ENCODE data around the gene ZSCAN23. TPM values are rescaled to one million over a fixed set of nuclear protein-coding genes. Genes with fewer than 3 reads are reported as not detected.
"Not testable (repeated sequence)": the region's sequence is repeated elsewhere in the genome, so short reads cannot be mapped to it uniquely, and the experiment has no call there.

The ZSCAN23 gene
- polyA plus RNA-seq, 4 donors, result 0.91 to 3.5 TPM; not detected in 2

- no peak for FAIRE-seq
- no peaks in the 10 kb centered on the region for H3K4me1 ChIP-seq (ENCODE audit: control insufficient read depth in 3 of 3, insufficient read depth in 2 of 3, low read depth in 1 of 3, low read length in 2 of 3)
- H3K27me3 ChIP-seq (ENCODE audit: control insufficient read depth in 3 of 3, insufficient read depth in 3 of 3, low read length in 3 of 3), result no peaks in the 10 kb centered on the region
- peaks cover 0 to 6% (median 0%) of the 10 kb centered on the region in 3 donors for H3K36me3 ChIP-seq (ENCODE audit: control insufficient read depth in 3 of 3, insufficient read depth in 2 of 3, low read depth in 1 of 3, low read length in 3 of 3)
- H3K9me3 ChIP-seq (ENCODE audit: control insufficient read depth in 2 of 2, insufficient read depth in 1 of 2, low read depth in 1 of 2, low read length in 1 of 2), result peaks cover 0 to 5% of the 10 kb centered on the region in 2 donors
- 76 to 79% (median 79%) methylated on average over 4 of the region's 4 CpGs for WGBS, 3 donors
- H3K4me3 ChIP-seq (ENCODE audit: low read depth in 1 of 3, low read length in 3 of 3), result no peak overlapping the region
- no peak for DNase-seq
- no peak overlapping the region for H3K27ac ChIP-seq (ENCODE audit: low read depth in 1 of 3, low read length in 2 of 3)
These were observed 17.2 kb downstream of the ZSCAN23 start for GRCh38 chr6:28425944-28426541.

DNA sequence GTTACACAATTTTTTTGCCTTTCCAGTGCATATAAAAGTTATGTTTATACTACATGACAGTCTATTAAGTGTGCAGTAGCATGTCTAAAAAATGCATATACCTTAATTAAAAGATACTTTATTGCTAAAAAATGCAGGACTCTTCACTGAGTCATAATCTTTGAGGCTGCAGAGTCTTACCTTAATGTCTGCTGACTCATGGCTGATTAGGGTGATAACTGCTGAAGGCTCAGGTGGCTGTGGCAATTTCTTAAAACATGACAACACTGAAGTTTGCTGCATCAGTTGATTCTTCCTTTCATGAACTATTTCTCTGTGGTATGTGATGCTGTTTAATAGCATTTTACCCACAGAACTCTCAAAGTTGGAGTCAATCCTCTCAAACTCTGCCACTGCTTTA is 19.1 kb downstream of the ZSCAN23 start:
- peaks cover 0 to 5% of the 10 kb centered on the region in 2 donors for H3K9me3 ChIP-seq (ENCODE audit: control insufficient read depth in 2 of 2, insufficient read depth in 1 of 2, low read depth in 1 of 2, low read length in 1 of 2)
- no peaks in the 10 kb centered on the region for H3K27me3 ChIP-seq (ENCODE audit: control insufficient read depth in 3 of 3, insufficient read depth in 3 of 3, low read length in 3 of 3)
- no peak overlapping the region for H3K27ac ChIP-seq (ENCODE audit: low read depth in 1 of 3, low read length in 2 of 3)
- H3K4me3 ChIP-seq (ENCODE audit: low read depth in 1 of 3, low read length in 3 of 3), result no peak overlapping the region
- no peaks in the 10 kb centered on the region for H3K36me3 ChIP-seq (ENCODE audit: control insufficient read depth in 3 of 3, insufficient read depth in 2 of 3, low read depth in 1 of 3, low read length in 3 of 3)
- FAIRE-seq (no peak), DNase-seq (no peak)
- H3K4me1 ChIP-seq (ENCODE audit: control insufficient read depth in 3 of 3, insufficient read depth in 2 of 3, low read depth in 1 of 3, low read length in 2 of 3), result no peaks in the 10 kb centered on the region

GRCh38 chr6:28423546-28423945 is 19.7 kb downstream of the ZSCAN23 start:
- no peak for DNase-seq
- Histone ChIP-seq H3K36me3 (ENCODE audit: control insufficient read depth in 3 of 3, insufficient read depth in 2 of 3, low read depth in 1 of 3, low read length in 3 of 3) (no peaks in the 10 kb centered on the region), H3K27me3 (ENCODE audit: control insufficient read depth in 3 of 3, insufficient read depth in 3 of 3, low read length in 3 of 3) (no peaks in the 10 kb centered on the region), H3K27ac (ENCODE audit: low read depth in 1 of 3, low read length in 2 of 3) (no peak overlapping the region), H3K4me3 (ENCODE audit: low read depth in 1 of 3, low read length in 3 of 3) (no peak overlapping the region), H3K4me1 (ENCODE audit: control insufficient read depth in 3 of 3, insufficient read depth in 2 of 3, low read depth in 1 of 3, low read length in 2 of 3) (no peaks in the 10 kb centered on the region), H3K9me3 (ENCODE audit: control insufficient read depth in 2 of 2, insufficient read depth in 1 of 2, low read depth in 1 of 2, low read length in 1 of 2) (peaks cover 0 to 5% of the 10 kb centered on the region in 2 donors)
- WGBS, 3 donors, result 91 to 97% (median 92%) methylated on average over 1 of the region's 1 CpG
- FAIRE-seq, result no peak

DNA sequence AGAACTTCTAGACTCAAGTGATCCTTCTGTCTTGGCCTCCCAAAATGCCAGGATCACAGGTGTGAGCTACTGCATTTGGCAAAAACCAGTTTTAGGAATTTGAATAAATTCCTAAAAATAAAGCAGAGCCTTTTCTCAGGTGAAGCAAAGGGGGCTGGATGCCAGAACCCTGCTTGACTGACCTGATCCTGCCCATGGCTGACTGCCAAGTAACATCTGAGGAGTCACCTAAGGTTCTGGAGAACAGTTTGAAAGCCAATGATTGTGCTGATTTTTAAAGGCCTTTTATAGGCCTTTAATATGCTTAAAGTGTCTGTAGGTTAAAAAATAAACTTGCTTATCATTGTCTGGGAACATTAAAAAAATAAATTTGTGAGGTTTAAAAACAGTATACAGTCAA is 29.6 kb downstream of the ZSCAN23 start:
- DNase-seq (no peak), FAIRE-seq (no peak)
- Histone ChIP-seq H3K27me3 (ENCODE audit: control insufficient read depth in 3 of 3, insufficient read depth in 3 of 3, low read length in 3 of 3) (peaks cover 0 to 5% (median 4%) of the 10 kb centered on the region in 3 donors), H3K36me3 (ENCODE audit: control insufficient read depth in 3 of 3, insufficient read depth in 2 of 3, low read depth in 1 of 3, low read length in 3 of 3) (no peaks in the 10 kb centered on the region), H3K27ac (ENCODE audit: low read depth in 1 of 3, low read length in 2 of 3) (no peak overlapping the region), H3K4me1 (ENCODE audit: control insufficient read depth in 3 of 3, insufficient read depth in 2 of 3, low read depth in 1 of 3, low read length in 2 of 3) (no peaks in the 10 kb centered on the region), H3K4me3 (ENCODE audit: low read depth in 1 of 3, low read length in 3 of 3) (no peak overlapping the region), H3K9me3 (ENCODE audit: control insufficient read depth in 2 of 2, insufficient read depth in 1 of 2, low read depth in 1 of 2, low read length in 1 of 2) (peaks cover 0 to 6% of the 10 kb centered on the region in 2 donors)

DNA sequence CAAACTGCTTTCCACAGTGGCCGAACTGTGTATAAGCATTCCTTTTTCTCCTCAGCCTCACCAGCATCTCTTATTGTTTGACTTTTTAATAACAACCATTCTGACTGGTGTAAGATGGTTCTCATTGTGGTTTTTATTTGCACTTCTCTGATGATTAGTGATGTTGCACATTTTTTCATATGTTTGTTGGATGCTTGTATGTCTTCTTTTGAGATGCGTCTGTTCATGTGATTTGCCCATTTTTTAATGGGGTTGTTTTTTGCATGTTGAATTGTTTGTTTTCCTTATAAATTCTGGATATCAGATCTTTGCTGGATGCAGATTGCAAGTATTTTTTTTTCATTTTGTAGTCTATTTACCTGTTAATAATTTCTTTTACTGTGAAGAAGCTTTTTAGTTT is 32.5 kb downstream of the ZSCAN23 start:
- Histone ChIP-seq H3K27me3 (ENCODE audit: control insufficient read depth in 3 of 3, insufficient read depth in 3 of 3, low read length in 3 of 3) (peaks cover 0 to 12% (median 8%) of the 10 kb centered on the region in 3 donors), H3K4me3 (ENCODE audit: low read depth in 1 of 3, low read length in 3 of 3) (no peak overlapping the region), H3K9me3 (ENCODE audit: control insufficient read depth in 2 of 2, insufficient read depth in 1 of 2, low read depth in 1 of 2, low read length in 1 of 2) (peaks cover 0 to 6% of the 10 kb centered on the region in 2 donors), H3K4me1 (ENCODE audit: control insufficient read depth in 3 of 3, insufficient read depth in 2 of 3, low read depth in 1 of 3, low read length in 2 of 3) (no peaks in the 10 kb centered on the region), H3K36me3 (ENCODE audit: control insufficient read depth in 3 of 3, insufficient read depth in 2 of 3, low read depth in 1 of 3, low read length in 3 of 3) (no peaks in the 10 kb centered on the region), H3K27ac (ENCODE audit: low read depth in 1 of 3, low read length in 2 of 3) (no peak overlapping the region)
- WGBS, 3 donors, result 98 to 100% (median 99%) methylated on average over 2 of the region's 2 CpGs
- DNase-seq (no peak), FAIRE-seq (no peak)

DNA sequence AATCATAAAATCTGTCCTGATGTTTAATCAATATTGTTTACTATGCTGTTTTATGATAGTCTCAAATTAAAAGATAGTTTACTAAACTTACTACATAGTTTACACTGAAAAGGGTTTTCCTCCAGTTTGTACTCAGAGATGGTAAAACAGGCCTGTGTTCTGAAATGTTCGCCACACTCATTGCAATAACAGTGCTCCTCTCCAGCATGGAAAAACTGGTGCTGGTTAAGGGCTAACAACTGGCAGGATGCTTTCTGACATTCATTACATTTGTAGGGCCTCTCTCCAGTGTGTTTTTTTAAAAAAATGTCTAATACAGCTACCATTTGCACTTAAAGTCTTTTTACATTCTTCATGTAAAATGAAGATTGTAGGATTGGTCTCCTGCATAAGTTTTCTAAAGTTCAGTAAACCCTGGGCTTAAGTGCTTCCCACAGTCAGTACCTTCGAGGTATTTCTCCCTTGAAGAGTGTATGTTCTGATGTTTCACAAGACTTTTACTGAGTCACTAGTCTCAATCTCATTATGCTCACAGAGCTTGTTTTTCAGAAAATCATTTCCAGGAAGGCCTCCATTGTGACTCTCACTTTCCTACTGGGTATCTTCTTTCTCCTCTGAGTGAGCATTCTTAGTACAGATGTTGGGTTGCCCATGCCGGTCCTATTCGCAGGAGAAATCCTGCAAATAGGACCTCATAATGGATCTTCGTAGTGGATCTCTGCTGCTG is 35.1 kb downstream of the ZSCAN23 start:
- FAIRE-seq (no peak), DNase-seq (no peak)
- peaks cover 0 to 4% of the 10 kb centered on the region in 2 donors for H3K9me3 ChIP-seq (ENCODE audit: control insufficient read depth in 2 of 2, insufficient read depth in 1 of 2, low read depth in 1 of 2, low read length in 1 of 2)
- H3K27me3 ChIP-seq (ENCODE audit: control insufficient read depth in 3 of 3, insufficient read depth in 3 of 3, low read length in 3 of 3), result peaks cover 0 to 12% (median 7%) of the 10 kb centered on the region in 3 donors
- H3K4me1 ChIP-seq (ENCODE audit: control insufficient read depth in 3 of 3, insufficient read depth in 2 of 3, low read depth in 1 of 3, low read length in 2 of 3), result no peaks in the 10 kb centered on the region
- 88 to 92% (median 90%) methylated on average over 5 of the region's 5 CpGs for WGBS, 3 donors
- no peaks in the 10 kb centered on the region for H3K36me3 ChIP-seq (ENCODE audit: control insufficient read depth in 3 of 3, insufficient read depth in 2 of 3, low read depth in 1 of 3, low read length in 3 of 3)
- H3K27ac ChIP-seq (ENCODE audit: low read depth in 1 of 3, low read length in 2 of 3), result no peak overlapping the region
- no peak overlapping the region for H3K4me3 ChIP-seq (ENCODE audit: low read depth in 1 of 3, low read length in 3 of 3)

GRCh38 chr6:28407401-28407800 is 35.9 kb downstream of the ZSCAN23 start:
- peaks cover 0 to 4% of the 10 kb centered on the region in 2 donors for H3K9me3 ChIP-seq (ENCODE audit: control insufficient read depth in 2 of 2, insufficient read depth in 1 of 2, low read depth in 1 of 2, low read length in 1 of 2)
- FAIRE-seq (no peak), DNase-seq (no peak)
- no peaks in the 10 kb centered on the region for H3K36me3 ChIP-seq (ENCODE audit: control insufficient read depth in 3 of 3, insufficient read depth in 2 of 3, low read depth in 1 of 3, low read length in 3 of 3)
- no peaks in the 10 kb centered on the region for H3K4me1 ChIP-seq (ENCODE audit: control insufficient read depth in 3 of 3, insufficient read depth in 2 of 3, low read depth in 1 of 3, low read length in 2 of 3)
- H3K4me3 ChIP-seq (ENCODE audit: low read depth in 1 of 3, low read length in 3 of 3), result no peak overlapping the region
- H3K27ac ChIP-seq (ENCODE audit: low read depth in 1 of 3, low read length in 2 of 3), result no peak overlapping the region
- 58 to 66% (median 61%) methylated on average over 2 of the region's 2 CpGs for WGBS, 3 donors
- peaks cover 0 to 15% (median 7%) of the 10 kb centered on the region in 3 donors for H3K27me3 ChIP-seq (ENCODE audit: control insufficient read depth in 3 of 3, insufficient read depth in 3 of 3, low read length in 3 of 3)

DNA sequence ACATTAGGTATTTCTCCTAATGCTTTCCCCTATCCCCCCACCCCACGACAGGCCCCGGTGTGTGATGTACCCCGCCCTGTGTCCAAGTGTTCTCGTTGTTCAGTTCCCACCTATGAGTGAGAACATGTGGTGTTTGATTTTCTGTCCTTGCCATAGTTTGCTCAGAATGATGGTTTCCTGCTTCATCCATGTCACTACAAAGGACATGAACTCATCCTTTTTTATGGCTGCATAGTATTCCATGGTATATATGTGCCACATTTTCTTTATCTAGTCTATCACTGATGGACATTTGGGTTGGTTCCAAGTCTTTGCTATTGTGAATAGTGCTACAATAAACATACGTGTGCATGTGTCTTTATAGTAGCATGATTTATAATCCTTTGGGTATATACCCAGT is 39.4 kb downstream of the ZSCAN23 start:
- not testable (repeated sequence) for H3K4me1 ChIP-seq (ENCODE audit: control insufficient read depth in 3 of 3, insufficient read depth in 2 of 3, low read depth in 1 of 3, low read length in 2 of 3); FAIRE-seq; H3K27ac ChIP-seq (ENCODE audit: low read depth in 1 of 3, low read length in 2 of 3); H3K36me3 ChIP-seq (ENCODE audit: control insufficient read depth in 3 of 3, insufficient read depth in 2 of 3, low read depth in 1 of 3, low read length in 3 of 3); DNase-seq; H3K9me3 ChIP-seq (ENCODE audit: control insufficient read depth in 2 of 2, insufficient read depth in 1 of 2, low read depth in 1 of 2, low read length in 1 of 2); H3K4me3 ChIP-seq (ENCODE audit: low read depth in 1 of 3, low read length in 3 of 3)
- H3K27me3 ChIP-seq (ENCODE audit: control insufficient read depth in 3 of 3, insufficient read depth in 3 of 3, low read length in 3 of 3), result peaks cover 0 to 19% (median 3%) of the 10 kb centered on the region in 3 donors
- 81 to 92% (median 82%) methylated on average over 4 to 5 of the region's 5 CpGs for WGBS, 3 donors
